ENCODE data around the gene C22orf39. TPM values are rescaled to one million over a fixed set of nuclear protein-coding genes. Genes with fewer than 3 reads are reported as not detected.

C22orf39 gene
- total RNA-seq, 2 experiments from 2014 or later, result 52.1 to 64.8 TPM

DNA sequence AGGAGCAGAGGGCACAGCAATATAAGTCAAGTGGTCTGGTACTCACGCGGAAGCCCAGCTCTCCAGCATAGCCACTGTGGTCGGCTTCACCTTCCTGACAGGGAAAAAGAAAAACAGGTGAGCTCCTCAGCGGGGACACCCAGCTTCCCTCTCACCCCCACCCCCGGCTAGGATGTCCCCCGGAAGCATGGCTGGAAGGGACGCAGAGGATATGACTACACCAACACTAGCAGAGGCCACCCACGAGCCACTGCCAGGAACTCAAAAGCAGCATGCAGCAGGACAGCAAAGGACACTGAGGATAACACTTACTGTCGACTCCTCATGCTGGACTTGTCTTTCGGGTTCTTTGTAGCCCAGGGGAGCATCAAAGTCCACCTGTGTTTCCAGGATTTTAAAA is 9.0 kb upstream of the C22orf39 start:
- ChIA-PET CTCF (ENCODE audit: unreplicated experiment) (no interaction called here), POLR2A (no interaction called here)
- Histone ChIP-seq H3K9me2 (ENCODE audit: insufficient read depth, low read length) (no peaks in the 10 kb centered on the region), H3K9me3 (ENCODE audit: low read length) (no peaks in the 10 kb centered on the region), H3K4me3 (ENCODE audit: low read depth, low read length, poor library complexity, severe bottlenecking) (no peak overlapping the region), H3K79me2 (ENCODE audit: insufficient read depth, low read depth, low read length) (no peaks in the 10 kb centered on the region), H2AFZ (ENCODE audit: low read length) (no peak overlapping the region), H3K36me3 (ENCODE audit: insufficient read depth, low read length) (peaks cover 97% of the 10 kb centered on the region), H3K4me1 (ENCODE audit: insufficient read depth, low read length, poor library complexity, severe bottlenecking) (no peaks in the 10 kb centered on the region), H3K27ac (ENCODE audit: low read depth, low read length, poor library complexity, severe bottlenecking) (no peak overlapping the region), H4K20me1 (ENCODE audit: insufficient read depth, low read length) (no peaks in the 10 kb centered on the region), H3K4me2 (ENCODE audit: low read length) (no peak overlapping the region)
- no peak for TF ChIP-seq EZH2phosphoT487 (IDR thresholded peaks at IDR 0.05; ENCODE audit: borderline replicate concordance, low read depth, low read length)
- no peak for TF ChIP-seq CTCF (conservative IDR thresholded peaks at IDR 0.05; ENCODE audit: low read length)
- DNase-seq (ENCODE audit: low spot score), result no peak
- intact Hi-C loops (cut with micrococcal nuclease; ENCODE audit: unreplicated experiment), result no loop called here
- no TSS peak for BruUV-seq (replicated peaks)

DNA sequence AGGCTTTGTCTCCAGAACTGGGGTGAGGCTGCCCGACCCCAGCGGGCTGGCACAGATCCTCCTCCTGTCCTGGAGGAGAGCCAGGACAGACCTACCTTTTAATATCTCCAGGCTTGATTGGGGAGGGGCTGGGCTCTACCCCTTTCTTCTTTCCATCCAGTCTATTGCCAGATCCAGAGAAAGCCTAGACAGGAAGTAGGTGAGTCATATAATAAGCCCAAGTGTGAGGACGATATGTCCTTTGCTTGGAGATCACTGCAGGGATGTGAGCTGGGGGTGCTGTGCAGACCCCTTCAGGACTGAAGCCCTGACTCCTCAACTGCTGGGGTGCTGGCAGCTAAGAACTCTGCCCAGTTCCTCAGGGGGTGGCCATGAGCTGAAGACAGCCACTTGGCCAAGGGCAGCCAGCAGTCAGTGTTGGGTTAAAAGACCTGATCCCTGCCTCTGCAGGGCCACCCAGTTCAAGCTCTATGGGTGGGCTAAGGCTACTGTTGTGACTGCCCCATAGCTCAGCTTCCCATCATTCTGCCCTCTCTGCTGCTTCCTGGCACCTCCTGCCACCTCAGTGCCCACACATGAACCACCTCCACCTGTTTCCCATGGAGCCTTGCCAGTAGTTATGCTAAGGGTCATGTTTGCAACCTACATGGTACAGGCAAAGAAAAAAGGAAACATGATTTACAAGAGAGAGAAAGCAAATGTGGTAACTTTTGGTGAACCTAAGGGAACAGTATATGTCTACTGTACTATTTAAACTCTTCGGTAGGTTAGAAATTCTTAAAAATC is 8.3 kb upstream of the C22orf39 start:
- TF ChIP-seq EZH2phosphoT487 (IDR thresholded peaks at IDR 0.05; ENCODE audit: borderline replicate concordance, low read depth, low read length) (no peak), CTCF (conservative IDR thresholded peaks at IDR 0.05; ENCODE audit: low read length) (no peak)
- Histone ChIP-seq H3K4me1 (ENCODE audit: insufficient read depth, low read length, poor library complexity, severe bottlenecking) (no peaks in the 10 kb centered on the region), H3K9me3 (ENCODE audit: low read length) (no peaks in the 10 kb centered on the region), H3K79me2 (ENCODE audit: insufficient read depth, low read depth, low read length) (no peaks in the 10 kb centered on the region), H2AFZ (ENCODE audit: low read length) (no peak overlapping the region), H4K20me1 (ENCODE audit: insufficient read depth, low read length) (no peaks in the 10 kb centered on the region), H3K36me3 (ENCODE audit: insufficient read depth, low read length) (peaks cover 97% of the 10 kb centered on the region), H3K9me2 (ENCODE audit: insufficient read depth, low read length) (no peaks in the 10 kb centered on the region), H3K4me3 (ENCODE audit: low read depth, low read length, poor library complexity, severe bottlenecking) (no peak overlapping the region), H3K4me2 (ENCODE audit: low read length) (no peak overlapping the region), H3K27ac (ENCODE audit: low read depth, low read length, poor library complexity, severe bottlenecking) (no peak overlapping the region)
- no TSS peak for BruUV-seq (replicated peaks)
- CTCF ChIA-PET (ENCODE audit: unreplicated experiment), result no interaction called here
- DNase-seq (ENCODE audit: low spot score), result no peak
- POLR2A ChIA-PET, result no interaction called here
- intact Hi-C loops (cut with micrococcal nuclease; ENCODE audit: unreplicated experiment), result no loop called here

DNA sequence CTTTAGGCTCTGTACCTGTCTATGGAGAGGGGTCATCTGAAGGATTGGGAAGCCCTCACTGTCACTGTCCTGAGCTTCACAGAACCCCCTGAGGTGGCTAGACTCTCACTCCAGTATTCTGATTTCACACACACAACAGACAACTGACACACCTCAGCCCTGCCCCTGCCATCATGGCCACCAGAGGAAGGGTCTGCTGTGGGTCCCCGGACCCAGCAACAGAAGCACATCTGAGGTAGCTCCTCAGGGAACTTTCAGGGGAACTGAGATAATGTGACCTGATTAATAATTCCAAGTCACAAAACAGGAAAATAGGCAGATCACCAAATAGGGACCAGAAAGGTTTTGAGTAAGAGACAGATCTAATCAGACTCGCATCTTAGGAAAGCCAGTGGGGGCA is 7.5 kb upstream of the C22orf39 start:
- Histone ChIP-seq H3K4me1 (ENCODE audit: insufficient read depth, low read length, poor library complexity, severe bottlenecking) (no peaks in the 10 kb centered on the region), H3K27ac (ENCODE audit: low read depth, low read length, poor library complexity, severe bottlenecking) (no peak overlapping the region), H3K36me3 (ENCODE audit: insufficient read depth, low read length) (peaks cover 97% of the 10 kb centered on the region), H3K4me2 (ENCODE audit: low read length) (no peak overlapping the region), H4K20me1 (ENCODE audit: insufficient read depth, low read length) (no peaks in the 10 kb centered on the region), H3K9me2 (ENCODE audit: insufficient read depth, low read length) (no peaks in the 10 kb centered on the region), H3K9me3 (ENCODE audit: low read length) (no peaks in the 10 kb centered on the region), H3K4me3 (ENCODE audit: low read depth, low read length, poor library complexity, severe bottlenecking) (no peak overlapping the region), H2AFZ (ENCODE audit: low read length) (no peak overlapping the region), H3K79me2 (ENCODE audit: insufficient read depth, low read depth, low read length) (no peaks in the 10 kb centered on the region)
- DNase-seq (ENCODE audit: low spot score), result no peak
- BruUV-seq (replicated peaks), result no TSS peak
- intact Hi-C loops (cut with micrococcal nuclease; ENCODE audit: unreplicated experiment), result no loop called here
- TF ChIP-seq EZH2phosphoT487 (IDR thresholded peaks at IDR 0.05; ENCODE audit: borderline replicate concordance, low read depth, low read length) (no peak), CTCF (conservative IDR thresholded peaks at IDR 0.05; ENCODE audit: low read length) (no peak)
- ChIA-PET CTCF (ENCODE audit: unreplicated experiment) (no interaction called here), POLR2A (no interaction called here)

Measured in OCI-LY7 (cell line).